ENCODE data around the gene TAS2R38. TPM values are rescaled to one million over a fixed set of nuclear protein-coding genes. Genes with fewer than 3 reads are reported as not detected.

Gene TAS2R38
- total RNA-seq, 4 donors from 2014 or later = not detected

- Histone ChIP-seq H3K27me3 (no peaks in the 10 kb centered on the region), H3K9me3 (no peaks in the 10 kb centered on the region), H3K4me1 (no peaks in the 10 kb centered on the region), H3K27ac (no peak overlapping the region), H3K4me3 (no peak overlapping the region), H3K36me3 (no peaks in the 10 kb centered on the region)
- ATAC-seq (no peak), DNase-seq (no peak)
- no peak for TF ChIP-seq CTCF (IDR thresholded peaks at IDR 0.05 in 4 of 5, conservative IDR thresholded peaks at IDR 0.05 in 1 of 5)
- intact Hi-C loops (cut with DNase I; ENCODE audit: low total_unique reads) = no loop called here
- in situ Hi-C loops (cut with MboI; ENCODE audit: low sequenced_read_pairs in 4 of 4) = no loop called here
Measured at GRCh38 chr7:141945356-141945755, 28.2 kb downstream of the TAS2R38 start.

GRCh38 chr7:141944811-141945210 is 28.8 kb downstream of the TAS2R38 start:
- no peak for ATAC-seq
- in situ Hi-C loops (cut with MboI; ENCODE audit: low sequenced_read_pairs in 4 of 4) (no loop called here), intact Hi-C loops (cut with DNase I; ENCODE audit: low total_unique reads) (no loop called here)
- H3K27ac ChIP-seq = no peak overlapping the region
- H3K4me3 ChIP-seq = no peak overlapping the region
- H3K9me3 ChIP-seq = no peaks in the 10 kb centered on the region
- no peak for TF ChIP-seq CTCF (IDR thresholded peaks at IDR 0.05 in 4 of 5, conservative IDR thresholded peaks at IDR 0.05 in 1 of 5)
- TF ChIP-seq POLR2A (IDR thresholded peaks at IDR 0.05) = no peak
- no peaks in the 10 kb centered on the region for H3K36me3 ChIP-seq
- no peak for DNase-seq
- no peaks in the 10 kb centered on the region for H3K27me3 ChIP-seq
- H3K4me1 ChIP-seq = no peaks in the 10 kb centered on the region

- ATAC-seq (no peak), DNase-seq (no peak)
- Histone ChIP-seq H3K9me3 (no peaks in the 10 kb centered on the region), H3K27ac (no peak overlapping the region), H3K27me3 (no peaks in the 10 kb centered on the region), H3K4me3 (no peak overlapping the region), H3K4me1 (no peaks in the 10 kb centered on the region), H3K36me3 (no peaks in the 10 kb centered on the region)
- no peak for TF ChIP-seq CTCF (IDR thresholded peaks at IDR 0.05 in 4 of 5, conservative IDR thresholded peaks at IDR 0.05 in 1 of 5)
- no peak for TF ChIP-seq POLR2A (IDR thresholded peaks at IDR 0.05)
- in situ Hi-C loops (cut with MboI; ENCODE audit: low sequenced_read_pairs in 4 of 4) (no loop called here), intact Hi-C loops (cut with DNase I; ENCODE audit: low total_unique reads) (no loop called here)
Measured at GRCh38 chr7:141943846-141944245, 29.7 kb downstream of the TAS2R38 start.

GRCh38 chr7:141941075-141941474 is 32.5 kb downstream of the TAS2R38 start:
- intact Hi-C loops (cut with DNase I; ENCODE audit: low total_unique reads) = no loop called here
- ATAC-seq (no peak), DNase-seq (no peak)
- H3K4me3 ChIP-seq = no peak overlapping the region
- in situ Hi-C loops (cut with MboI; ENCODE audit: low sequenced_read_pairs in 4 of 4) = no loop called here
- no peaks in the 10 kb centered on the region for H3K4me1 ChIP-seq
- H3K27ac ChIP-seq = no peak overlapping the region
- TF ChIP-seq POLR2A (IDR thresholded peaks at IDR 0.05) = no peak
- no peak for TF ChIP-seq CTCF (IDR thresholded peaks at IDR 0.05 in 4 of 5, conservative IDR thresholded peaks at IDR 0.05 in 1 of 5)
- no peaks in the 10 kb centered on the region for H3K27me3 ChIP-seq
- H3K36me3 ChIP-seq = no peaks in the 10 kb centered on the region
- no peaks in the 10 kb centered on the region for H3K9me3 ChIP-seq

- Histone ChIP-seq H3K27ac (no peak overlapping the region), H3K36me3 (no peaks in the 10 kb centered on the region), H3K4me1 (no peaks in the 10 kb centered on the region), H3K4me3 (no peak overlapping the region), H3K9me3 (no peaks in the 10 kb centered on the region), H3K27me3 (no peaks in the 10 kb centered on the region)
- ATAC-seq (no peak), DNase-seq (no peak)
- TF ChIP-seq CTCF (IDR thresholded peaks at IDR 0.05 in 4 of 5, conservative IDR thresholded peaks at IDR 0.05 in 1 of 5) = no peak
- no peak for TF ChIP-seq POLR2A (IDR thresholded peaks at IDR 0.05)
- in situ Hi-C loops (cut with MboI; ENCODE audit: low sequenced_read_pairs in 4 of 4) (no loop called here), intact Hi-C loops (cut with DNase I; ENCODE audit: low total_unique reads) (no loop called here)
Measured at GRCh38 chr7:141930211-141930610, 43.4 kb downstream of the TAS2R38 start.

Data from gastrocnemius medialis (tissue), 4 donors.